HepG2 (cell line): ENCODE results near the gene ALDH3B1. TPM values are rescaled to one million over a fixed set of nuclear protein-coding genes. Genes with fewer than 3 reads are reported as not detected.
A peak's percentile ranks its signal among the peaks of the same experiment; 100 is the strongest.

Source experiments
- ISL2 ChIP-seq: sonication (generic); formaldehyde crosslinking; IDR thresholded peaks from 2 replicates; pipeline ENCODE4 v1.5.0; 2020; ENCODE audit warnings: missing genetic modification reagents
- KMT2A ChIP-seq: sonication (generic); formaldehyde crosslinking; IDR thresholded peaks from 2 replicates; pipeline ENCODE4 v1.4.0; 2020; ENCODE audit warnings: missing genetic modification reagents
- KMT2B ChIP-seq: IDR thresholded peaks from 2 replicates; pipeline ENCODE4 v1.6.1; 2016; ENCODE audit warnings: missing genetic modification reagents, missing compliant biosample characterization
- MAF1 ChIP-seq: sonication (generic); formaldehyde crosslinking; IDR thresholded peaks from 2 replicates; pipeline ENCODE4 v1.5.0; 2020; ENCODE audit warnings: missing genetic modification reagents, borderline replicate concordance
- NFIB ChIP-seq: sonication (generic); formaldehyde crosslinking; IDR thresholded peaks from 2 replicates; pipeline ENCODE4 v1.9.0; 2021; ENCODE audit warnings: missing genetic modification reagents, mild to moderate bottlenecking, borderline replicate concordance
- NFKB2 ChIP-seq: sonication (generic); formaldehyde crosslinking; IDR thresholded peaks from 2 replicates; pipeline ENCODE4 v1.4.0; 2020; ENCODE audit warnings: missing genetic modification reagents, borderline replicate concordance
- PCBP2 ChIP-seq: fragments of 200-400 bp; formaldehyde crosslinking; optimal IDR thresholded peaks from 2 replicates; pipeline ENCODE3; 2018; ENCODE audit warnings: low read length, low read depth; ENCODE audit not compliant: poor library complexity, severe bottlenecking
- STAT6 ChIP-seq: sonication (generic); formaldehyde crosslinking; IDR thresholded peaks from 2 replicates; pipeline ENCODE4 v1.4.0; 2020; ENCODE audit warnings: missing genetic modification reagents, mild to moderate bottlenecking, borderline replicate concordance
- SYNCRIP ChIP-seq: fragments of 200-400 bp; formaldehyde crosslinking; IDR thresholded peaks from 2 replicates; pipeline ENCODE4 v1.6.1; 2018; ENCODE audit warnings: mild to moderate bottlenecking, low read depth, low read length; ENCODE audit not compliant: insufficient read depth
- ZBTB1 ChIP-seq: sonication (generic); formaldehyde crosslinking; IDR thresholded peaks from 2 replicates; pipeline ENCODE4 v1.4.0; 2020; ENCODE audit warnings: missing genetic modification reagents, borderline replicate concordance
- ZBTB49 ChIP-seq: sonication (generic); formaldehyde crosslinking; IDR thresholded peaks from 2 replicates; pipeline ENCODE4 v1.4.0; 2020; ENCODE audit warnings: missing genetic modification reagents, borderline replicate concordance
- ZNF101 ChIP-seq: sonication (generic); formaldehyde crosslinking; IDR thresholded peaks from 2 replicates; pipeline ENCODE4 v1.4.0; 2020; ENCODE audit warnings: mild to moderate bottlenecking, low read depth, missing genetic modification reagents, borderline replicate concordance
- ZNF235 ChIP-seq: sonication (generic); formaldehyde crosslinking; IDR thresholded peaks from 2 replicates; pipeline ENCODE4 v1.8.1; 2023; ENCODE audit warnings: mild to moderate bottlenecking, missing genetic modification reagents, borderline replicate concordance
- ZNF251 ChIP-seq: sonication (generic); formaldehyde crosslinking; IDR thresholded peaks from 2 replicates; pipeline ENCODE4 v1.9.0; 2021; ENCODE audit warnings: mild to moderate bottlenecking, missing genetic modification reagents
- ZNF274 ChIP-seq: sonication (generic); formaldehyde crosslinking; IDR thresholded peaks from 2 replicates; pipeline ENCODE4 v1.5.1; 2020; ENCODE audit warnings: mild to moderate bottlenecking, missing genetic modification reagents
- ZNF431 ChIP-seq: sonication (generic); formaldehyde crosslinking; IDR thresholded peaks from 2 replicates; pipeline ENCODE4 v1.9.0; 2022; ENCODE audit warnings: missing genetic modification reagents, low read depth, mild to moderate bottlenecking, borderline replicate concordance
- ZNF432 ChIP-seq: sonication (generic); formaldehyde crosslinking; IDR thresholded peaks from 2 replicates; pipeline ENCODE4 v1.5.0; 2020; ENCODE audit warnings: missing genetic modification reagents, mild to moderate bottlenecking, borderline replicate concordance
- ZNF496 ChIP-seq: sonication (generic); formaldehyde crosslinking; IDR thresholded peaks from 2 replicates; pipeline ENCODE4 v1.8.1; 2023; ENCODE audit warnings: mild to moderate bottlenecking, moderate library complexity, missing genetic modification reagents; ENCODE audit not compliant: insufficient replicate concordance
- ZNF777 ChIP-seq: sonication (generic); formaldehyde crosslinking; IDR thresholded peaks from 2 replicates; pipeline ENCODE4 v1.4.0; 2020; ENCODE audit warnings: missing genetic modification reagents
- ZSCAN20 ChIP-seq: sonication (generic); formaldehyde crosslinking; IDR thresholded peaks from 2 replicates; pipeline ENCODE4 v1.4.0; 2020; ENCODE audit warnings: missing genetic modification reagents, mild to moderate bottlenecking, borderline replicate concordance
- ZSCAN31 ChIP-seq: sonication (generic); formaldehyde crosslinking; IDR thresholded peaks from 2 replicates; pipeline ENCODE4 v1.5.0; 2020; ENCODE audit warnings: low read depth, mild to moderate bottlenecking, missing genetic modification reagents
- polyA plus RNA-seq, 8 experiments: library from polyadenylated mRNA; depleted of rRNA in 3 of 8; stranded (reverse) in 7 of 8; unstranded in 1 of 8; fragments of >200 nt; fragmentation: Illumina TruSeq in 4 of 8; extraction: Trizol in 4 of 8; gene quantifications; 2 replicates each; pipeline versions ENCODE4 v1.2.1 to v1.2.3, GENCODE V29; 2011 to 2016; ENCODE audit warnings: low read depth in 4 of 8, missing spikeins in 1 of 8, mixed read lengths in 1 of 8; ENCODE audit not compliant: insufficient read depth in 1 of 8
- total RNA-seq, 5 experiments: library from RNA; depleted of rRNA; stranded (reverse); fragments of >200 nt; fragmentation: Illumina TruSeq; extraction: Trizol; gene quantifications; 2 replicates each; pipeline ENCODE4 v1.2.3, GENCODE V29; 2016; ENCODE audit warnings: low read depth in 1 of 5
- TF ChIP-seq, protein P1 (sequence below): IDR thresholded peaks from 2 replicates; pipeline ENCODE4 v1.6.1; 2018; ENCODE audit warnings: missing genetic modification reagents
- TF ChIP-seq, protein P2 (sequence below): sonication (generic); formaldehyde crosslinking; IDR thresholded peaks from 2 replicates; pipeline ENCODE4 v1.8.0; 2022; ENCODE audit warnings: missing genetic modification reagents, mild to moderate bottlenecking, borderline replicate concordance

Gene ALDH3B1
- total and polyA plus RNA-seq, 2 of the 13 experiments (the other 11 are each of a cell fraction or from before 2014, with no cell fraction given) = 4.0 to 6.7 TPM

GRCh38 chr11:68038226-68038717 is 28.1 kb downstream of the ALDH3B1 start (continued):
- TF ChIP-seq ZSCAN31 (CRISPR knock-in tag) (peak; percentile 57; the same call in 1 of the 2 replicates), PCBP2 (no peak), KMT2A (CRISPR knock-in tag) (no peak; the same call in 1 of the 2 replicates), NFKB2 (no peak), ZNF431 (CRISPR knock-in tag) (peak; percentile 94), ZBTB49 (CRISPR knock-in tag) (no peak; the same call in 1 of the 2 replicates), KMT2B (CRISPR knock-in tag) (no peak; the same call in 1 of the 2 replicates), STAT6 (CRISPR knock-in tag) (peak; percentile 86; the same call in 1 of the 2 replicates), ZNF496 (CRISPR knock-in tag) (no peak), ZBTB1 (CRISPR knock-in tag) (no peak), MAF1 (CRISPR knock-in tag) (0 out of 2 replicates have a peak, but pooled peaks have one; percentile 60), ZNF235 (CRISPR knock-in tag) (no peak), ZSCAN20 (CRISPR knock-in tag) (no peak; the same call in 1 of the 2 replicates), SYNCRIP (no peak), ZNF432 (CRISPR knock-in tag) (no peak), ZNF777 (CRISPR knock-in tag) (0 out of 2 replicates have a peak, but pooled peaks have one; percentile 66), NFIB (CRISPR knock-in tag) (no peak), ISL2 (CRISPR knock-in tag) (peak; percentile 83), ZNF274 (CRISPR knock-in tag) (peak; percentile 55; the same call in 1 of the 2 replicates), ZNF251 (CRISPR knock-in tag) (no peak), ZNF101 (CRISPR knock-in tag) (no peak)
- TF ChIP-seq, protein P1, sequence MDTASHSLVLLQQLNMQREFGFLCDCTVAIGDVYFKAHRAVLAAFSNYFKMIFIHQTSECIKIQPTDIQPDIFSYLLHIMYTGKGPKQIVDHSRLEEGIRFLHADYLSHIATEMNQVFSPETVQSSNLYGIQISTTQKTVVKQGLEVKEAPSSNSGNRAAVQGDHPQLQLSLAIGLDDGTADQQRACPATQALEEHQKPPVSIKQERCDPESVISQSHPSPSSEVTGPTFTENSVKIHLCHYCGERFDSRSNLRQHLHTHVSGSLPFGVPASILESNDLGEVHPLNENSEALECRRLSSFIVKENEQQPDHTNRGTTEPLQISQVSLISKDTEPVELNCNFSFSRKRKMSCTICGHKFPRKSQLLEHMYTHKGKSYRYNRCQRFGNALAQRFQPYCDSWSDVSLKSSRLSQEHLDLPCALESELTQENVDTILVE (CRISPR knock-in tag) = peak; percentile 73; the same call in 1 of the 2 replicates
- TF ChIP-seq, protein P2, sequence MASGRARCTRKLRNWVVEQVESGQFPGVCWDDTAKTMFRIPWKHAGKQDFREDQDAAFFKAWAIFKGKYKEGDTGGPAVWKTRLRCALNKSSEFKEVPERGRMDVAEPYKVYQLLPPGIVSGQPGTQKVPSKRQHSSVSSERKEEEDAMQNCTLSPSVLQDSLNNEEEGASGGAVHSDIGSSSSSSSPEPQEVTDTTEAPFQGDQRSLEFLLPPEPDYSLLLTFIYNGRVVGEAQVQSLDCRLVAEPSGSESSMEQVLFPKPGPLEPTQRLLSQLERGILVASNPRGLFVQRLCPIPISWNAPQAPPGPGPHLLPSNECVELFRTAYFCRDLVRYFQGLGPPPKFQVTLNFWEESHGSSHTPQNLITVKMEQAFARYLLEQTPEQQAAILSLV = peak; percentile 66
